GM23338 (cell line): ENCODE data around the gene ABL1. TPM values are rescaled to one million over a fixed set of nuclear protein-coding genes. Genes with fewer than 3 reads are reported as not detected.

Source experiments
- ATAC-seq: fragments of 200-7000 bp; cut with Tn5 transposase; 3 replicates; pipeline ENCODE4 v1.9.1; 2020
- DNase-seq: peaks from one replicate; pipeline ENCODE4 v3.0.0-alpha.2; 2015; ENCODE audit warnings: low spot score
- H2AFZ ChIP-seq: fragments of 200-600 bp; sonication (generic); 2 replicates; pipeline ENCODE4 v1.8.0; 2016; ENCODE audit warnings: antibody characterized with exemption, mild to moderate bottlenecking, moderate library complexity
- H3F3A ChIP-seq: fragments of 200-600 bp; sonication (generic); replicated peaks from 2 replicates; pipeline ENCODE4 v1.8.0; 2017; ENCODE audit warnings: antibody characterized with exemption, mixed run types, low read depth
- H3K27ac ChIP-seq: fragments of 200-600 bp; sonication (generic); 2 replicates; pipeline ENCODE4 v1.6.1; 2016; ENCODE audit warnings: low read depth
- H3K27me3 ChIP-seq: fragments of 200-600 bp; sonication (generic); 2 replicates; pipeline ENCODE4 v1.8.0; 2016; ENCODE audit warnings: mild to moderate bottlenecking, mixed run types, moderate library complexity; ENCODE audit not compliant: insufficient read depth
- H3K36me3 ChIP-seq: fragments of 200-600 bp; sonication (generic); 2 replicates; pipeline ENCODE4 v1.8.0; 2016; ENCODE audit warnings: mild to moderate bottlenecking; ENCODE audit not compliant: insufficient read depth
- H3K4me1 ChIP-seq: fragments of 200-600 bp; sonication (generic); 2 replicates; pipeline ENCODE4 v1.8.0; 2016; ENCODE audit warnings: mild to moderate bottlenecking, moderate library complexity; ENCODE audit not compliant: insufficient read depth
- H3K4me2 ChIP-seq: fragments of 200-600 bp; sonication (generic); 2 replicates; pipeline ENCODE4 v1.7.1; 2017; ENCODE audit warnings: mixed run types
- H3K4me3 ChIP-seq: fragments of 200-600 bp; sonication (generic); 2 replicates; pipeline ENCODE4 v1.6.1; 2016; ENCODE audit warnings: mixed run types
- H3K79me2 ChIP-seq: fragments of 200-600 bp; sonication (generic); replicated peaks from 2 replicates; pipeline ENCODE4 v1.8.0; 2017; ENCODE audit warnings: mild to moderate bottlenecking; ENCODE audit not compliant: insufficient read depth
- H3K9me2 ChIP-seq: fragments of 200-600 bp; sonication (generic); 2 replicates; pipeline ENCODE4 v1.8.0; 2017; ENCODE audit not compliant: insufficient read depth
- H4K20me1 ChIP-seq: fragments of 200-600 bp; sonication (generic); replicated peaks from 2 replicates; pipeline ENCODE4 v1.8.0; 2017; ENCODE audit warnings: mild to moderate bottlenecking; ENCODE audit not compliant: insufficient read depth
- H3K27ac Mint-ChIP-seq: 2 replicates; pipeline ENCODE4 v1.8.0; 2020; ENCODE audit warnings: inconsistent platforms, mild to moderate bottlenecking, moderate library complexity, mixed read lengths
- H3K27me3 Mint-ChIP-seq: 3 replicates; pipeline ENCODE4 v1.8.0; 2022; ENCODE audit warnings: low read depth, mild to moderate bottlenecking, moderate library complexity, mixed read lengths, inconsistent platforms; ENCODE audit not compliant: insufficient read depth, poor library complexity
- H3K36me3 Mint-ChIP-seq: 3 replicates; pipeline ENCODE4 v1.8.0; 2021; ENCODE audit warnings: low read depth, mild to moderate bottlenecking, inconsistent platforms, moderate library complexity, mixed read lengths
- H3K4me1 Mint-ChIP-seq: 3 replicates; pipeline ENCODE4 v1.8.0; 2020; ENCODE audit warnings: mild to moderate bottlenecking, inconsistent platforms, mixed read lengths
- H3K4me3 Mint-ChIP-seq: 3 replicates; pipeline ENCODE4 v1.8.0; 2021; ENCODE audit warnings: moderate library complexity, mild to moderate bottlenecking, inconsistent platforms, mixed read lengths
- H3K9me3 Mint-ChIP-seq: 3 replicates; pipeline ENCODE4 v1.8.0; 2020; ENCODE audit warnings: moderate library complexity, mild to moderate bottlenecking, inconsistent platforms, mixed read lengths
- CREB1 ChIP-seq: fragments of 250-450 bp; sonication (Bioruptor Pico); IDR thresholded peaks from 2 replicates; pipeline ENCODE4 v1.5.0; 2020; ENCODE audit warnings: low read depth, mild to moderate bottlenecking, moderate library complexity
- JUNB ChIP-seq: IDR thresholded peaks from one replicate; pipeline ENCODE4 v1.6.1; 2016; ENCODE audit warnings: antibody characterized with exemption; ENCODE audit not compliant: unreplicated experiment
- STAT1 ChIP-seq: IDR thresholded peaks from one replicate; pipeline ENCODE4 v1.6.1; 2016; ENCODE audit warnings: antibody characterized with exemption; ENCODE audit not compliant: unreplicated experiment
- ZNF114 ChIP-seq: fragments of 250-450 bp; sonication (Bioruptor Pico); IDR thresholded peaks from 2 replicates; pipeline ENCODE4 v1.5.0; 2020; ENCODE audit warnings: mild to moderate bottlenecking, moderate library complexity
- polyA plus RNA-seq: library from polyadenylated mRNA; unstranded; fragments of >200 nt; fragmentation: Nextera tagmentation; extraction: Ambion mirVana; gene quantifications from 2 replicates; pipeline ENCODE4 v1.2.1, GENCODE V29; 2016
- total RNA-seq: library from RNA; depleted of rRNA; stranded (reverse); fragments of >200 nt; shearing (Covaris generic); gene quantifications from 2 replicates; pipeline ENCODE4 v1.2.3, GENCODE V29; 2014
- TF ChIP-seq, protein P1 (sequence below): fragments of 250-450 bp; sonication (Bioruptor Pico); IDR thresholded peaks from 2 replicates; pipeline ENCODE4 v1.5.0; 2020; ENCODE audit warnings: mild to moderate bottlenecking, moderate library complexity
- TF ChIP-seq, protein P2 (sequence below), 2 experiments: fragments of 200-600 bp in 1 of 2; sonication (generic) in 1 of 2; conservative IDR thresholded peaks; 2 replicates each; pipeline versions ENCODE4 v1.5.1 to v1.6.1; 2016 to 2017; ENCODE audit warnings: antibody characterized with exemption in 2 of 2, low read depth in 2 of 2, mild to moderate bottlenecking in 2 of 2, moderate library complexity in 1 of 2

The ABL1 gene
- total and polyA plus RNA-seq, 2 experiments from 2014 or later = 20.7 to 85.1 TPM

DNA sequence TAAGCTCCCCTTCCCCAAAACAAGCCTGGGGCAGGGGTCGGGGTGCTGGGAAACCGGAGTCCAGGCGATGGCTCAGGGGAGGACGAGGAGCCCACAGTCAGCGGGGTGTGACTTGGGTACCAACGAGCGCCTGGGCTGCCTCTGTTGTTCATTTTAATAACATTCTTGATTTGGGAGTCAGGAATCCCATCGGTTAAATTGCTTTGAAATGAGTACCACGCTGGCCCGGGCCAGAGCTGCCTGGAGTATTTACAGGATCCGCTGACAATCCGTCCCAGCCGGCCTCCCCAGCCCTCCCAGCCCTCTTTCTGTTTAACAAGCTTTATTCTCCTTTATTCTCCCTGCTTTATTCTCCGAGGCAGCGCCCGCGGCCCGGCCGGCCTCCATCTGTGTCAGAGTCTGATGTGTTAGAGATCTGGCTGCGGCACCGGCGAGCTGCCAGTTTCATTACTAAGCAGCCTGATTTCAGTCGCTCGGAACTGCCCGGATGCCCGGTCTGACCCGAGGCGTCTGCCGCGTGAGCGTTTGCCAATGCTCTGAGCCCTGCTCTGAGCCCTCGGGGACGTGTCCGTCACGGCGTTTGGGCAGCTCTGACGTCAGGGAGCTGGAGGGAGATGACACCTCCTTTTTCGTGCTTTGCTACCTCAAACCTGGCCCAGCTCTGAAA, 78.0 kb downstream of the ABL1 start:
- no peaks in the 10 kb centered on the region for H3K27me3 ChIP-seq
- TF ChIP-seq, protein P1, sequence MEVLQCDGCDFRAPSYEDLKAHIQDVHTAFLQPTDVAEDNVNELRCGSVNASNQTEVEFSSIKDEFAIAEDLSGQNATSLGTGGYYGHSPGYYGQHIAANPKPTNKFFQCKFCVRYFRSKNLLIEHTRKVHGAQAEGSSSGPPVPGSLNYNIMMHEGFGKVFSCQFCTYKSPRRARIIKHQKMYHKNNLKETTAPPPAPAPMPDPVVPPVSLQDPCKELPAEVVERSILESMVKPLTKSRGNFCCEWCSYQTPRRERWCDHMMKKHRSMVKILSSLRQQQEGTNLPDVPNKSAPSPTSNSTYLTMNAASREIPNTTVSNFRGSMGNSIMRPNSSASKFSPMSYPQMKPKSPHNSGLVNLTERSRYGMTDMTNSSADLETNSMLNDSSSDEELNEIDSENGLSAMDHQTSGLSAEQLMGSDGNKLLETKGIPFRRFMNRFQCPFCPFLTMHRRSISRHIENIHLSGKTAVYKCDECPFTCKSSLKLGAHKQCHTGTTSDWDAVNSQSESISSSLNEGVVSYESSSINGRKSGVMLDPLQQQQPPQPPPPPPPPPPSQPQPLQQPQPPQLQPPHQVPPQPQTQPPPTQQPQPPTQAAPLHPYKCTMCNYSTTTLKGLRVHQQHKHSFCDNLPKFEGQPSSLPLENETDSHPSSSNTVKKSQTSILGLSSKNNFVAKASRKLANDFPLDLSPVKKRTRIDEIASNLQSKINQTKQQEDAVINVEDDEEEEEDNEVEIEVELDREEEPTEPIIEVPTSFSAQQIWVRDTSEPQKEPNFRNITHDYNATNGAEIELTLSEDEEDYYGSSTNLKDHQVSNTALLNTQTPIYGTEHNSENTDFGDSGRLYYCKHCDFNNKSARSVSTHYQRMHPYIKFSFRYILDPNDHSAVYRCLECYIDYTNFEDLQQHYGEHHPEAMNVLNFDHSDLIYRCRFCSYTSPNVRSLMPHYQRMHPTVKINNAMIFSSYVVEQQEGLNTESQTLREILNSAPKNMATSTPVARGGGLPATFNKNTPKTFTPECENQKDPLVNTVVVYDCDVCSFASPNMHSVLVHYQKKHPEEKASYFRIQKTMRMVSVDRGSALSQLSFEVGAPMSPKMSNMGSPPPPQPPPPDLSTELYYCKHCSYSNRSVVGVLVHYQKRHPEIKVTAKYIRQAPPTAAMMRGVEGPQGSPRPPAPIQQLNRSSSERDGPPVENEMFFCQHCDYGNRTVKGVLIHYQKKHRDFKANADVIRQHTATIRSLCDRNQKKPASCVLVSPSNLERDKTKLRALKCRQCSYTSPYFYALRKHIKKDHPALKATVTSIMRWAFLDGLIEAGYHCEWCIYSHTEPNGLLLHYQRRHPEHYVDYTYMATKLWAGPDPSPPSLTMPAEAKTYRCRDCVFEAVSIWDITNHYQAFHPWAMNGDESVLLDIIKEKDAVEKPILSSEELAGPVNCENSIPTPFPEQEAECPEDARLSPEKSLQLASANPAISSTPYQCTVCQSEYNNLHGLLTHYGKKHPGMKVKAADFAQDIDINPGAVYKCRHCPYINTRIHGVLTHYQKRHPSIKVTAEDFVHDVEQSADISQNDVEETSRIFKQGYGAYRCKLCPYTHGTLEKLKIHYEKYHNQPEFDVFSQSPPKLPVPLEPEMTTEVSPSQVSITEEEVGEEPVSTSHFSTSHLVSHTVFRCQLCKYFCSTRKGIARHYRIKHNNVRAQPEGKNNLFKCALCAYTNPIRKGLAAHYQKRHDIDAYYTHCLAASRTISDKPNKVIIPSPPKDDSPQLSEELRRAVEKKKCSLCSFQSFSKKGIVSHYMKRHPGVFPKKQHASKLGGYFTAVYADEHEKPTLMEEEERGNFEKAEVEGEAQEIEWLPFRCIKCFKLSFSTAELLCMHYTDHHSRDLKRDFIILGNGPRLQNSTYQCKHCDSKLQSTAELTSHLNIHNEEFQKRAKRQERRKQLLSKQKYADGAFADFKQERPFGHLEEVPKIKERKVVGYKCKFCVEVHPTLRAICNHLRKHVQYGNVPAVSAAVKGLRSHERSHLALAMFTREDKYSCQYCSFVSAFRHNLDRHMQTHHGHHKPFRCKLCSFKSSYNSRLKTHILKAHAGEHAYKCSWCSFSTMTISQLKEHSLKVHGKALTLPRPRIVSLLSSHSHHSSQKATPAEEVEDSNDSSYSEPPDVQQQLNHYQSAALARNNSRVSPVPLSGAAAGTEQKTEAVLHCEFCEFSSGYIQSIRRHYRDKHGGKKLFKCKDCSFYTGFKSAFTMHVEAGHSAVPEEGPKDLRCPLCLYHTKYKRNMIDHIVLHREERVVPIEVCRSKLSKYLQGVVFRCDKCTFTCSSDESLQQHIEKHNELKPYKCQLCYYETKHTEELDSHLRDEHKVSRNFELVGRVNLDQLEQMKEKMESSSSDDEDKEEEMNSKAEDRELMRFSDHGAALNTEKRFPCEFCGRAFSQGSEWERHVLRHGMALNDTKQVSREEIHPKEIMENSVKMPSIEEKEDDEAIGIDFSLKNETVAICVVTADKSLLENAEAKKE = no peak
- TF ChIP-seq JUNB = no peak
- no peak overlapping the region for H3K4me3 ChIP-seq
- Mint-ChIP-seq H3K4me1 (peaks cover 15% of the 10 kb centered on the region), H3K4me3 (no peak overlapping the region; the same call in 2 of the 3 replicates), H3K36me3 (no peaks in the 10 kb centered on the region), H3K27me3 (peaks cover 10% of the 10 kb centered on the region), H3K27ac (no peak overlapping the region), H3K9me3 (no peaks in the 10 kb centered on the region)
- no peaks in the 10 kb centered on the region for H4K20me1 ChIP-seq
- no peaks in the 10 kb centered on the region for H3K79me2 ChIP-seq
- DNase-seq (no peak), ATAC-seq (peak; percentile 13)
- no peak overlapping the region for H3K27ac ChIP-seq
- H2AFZ ChIP-seq = peak overlapping the region; percentile 72; the same call in 1 of the 2 replicates
- no peaks in the 10 kb centered on the region for H3K36me3 ChIP-seq
- no peak overlapping the region for H3K4me2 ChIP-seq
- no peaks in the 10 kb centered on the region for H3F3A ChIP-seq
- H3K9me2 ChIP-seq = no peaks in the 10 kb centered on the region
- no peaks in the 10 kb centered on the region for H3K4me1 ChIP-seq

DNA sequence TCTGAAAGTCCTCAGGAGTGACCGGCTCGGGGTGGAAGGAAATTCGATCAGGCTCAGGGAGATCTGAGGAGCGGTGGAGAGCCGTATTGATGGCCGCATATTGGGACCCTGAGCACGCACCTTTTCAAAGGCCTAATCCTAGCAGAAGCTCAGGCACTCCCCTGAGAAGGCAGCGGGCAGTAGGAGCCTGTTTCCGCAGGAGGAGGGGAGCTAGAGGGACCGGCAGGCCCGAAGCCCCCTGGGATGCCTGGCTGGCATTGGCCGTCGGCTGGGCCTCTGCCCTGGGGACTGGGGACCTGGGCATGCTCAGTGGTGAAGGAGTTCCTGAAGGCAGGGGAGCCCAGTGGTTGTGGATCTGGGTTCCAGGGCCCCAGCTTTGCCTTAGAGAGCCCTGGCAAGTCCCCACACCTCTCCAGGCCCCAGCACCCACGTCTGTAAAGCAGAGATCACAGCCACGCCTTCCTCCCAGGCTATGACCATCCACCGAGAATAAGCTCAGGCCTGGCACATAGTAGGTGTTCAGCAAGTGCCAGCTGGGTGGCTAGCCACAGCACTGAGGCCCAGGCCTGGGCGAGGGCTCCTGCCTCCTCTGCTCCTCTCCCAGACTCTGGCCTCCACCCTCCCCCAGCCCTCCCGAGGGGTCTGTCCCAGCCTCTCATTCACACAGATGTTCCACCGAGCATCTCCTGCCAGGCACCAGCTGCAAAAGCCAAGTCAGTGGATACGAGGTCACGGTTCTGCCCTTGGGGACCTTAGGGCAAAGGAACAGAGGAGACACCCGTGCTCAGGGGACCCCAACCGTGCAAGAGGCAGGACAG, 78.8 kb downstream of the ABL1 start:
- Histone ChIP-seq H3K4me3 (no peak overlapping the region), H2AFZ (peak overlapping the region; percentile 72; the same call in 1 of the 2 replicates), H4K20me1 (no peaks in the 10 kb centered on the region), H3K4me2 (no peak overlapping the region), H3K79me2 (no peaks in the 10 kb centered on the region), H3K9me2 (no peaks in the 10 kb centered on the region), H3K4me1 (no peaks in the 10 kb centered on the region), H3K27me3 (no peaks in the 10 kb centered on the region), H3F3A (no peaks in the 10 kb centered on the region), H3K36me3 (no peaks in the 10 kb centered on the region), H3K27ac (no peak overlapping the region)
- peaks cover 11% of the 10 kb centered on the region for H3K27me3 Mint-ChIP-seq
- DNase-seq (no peak), ATAC-seq (peak; percentile 33)
- no peaks in the 10 kb centered on the region for H3K9me3 Mint-ChIP-seq
- TF ChIP-seq STAT1 (no peak), ZNF114 (CRISPR knock-in tag) (no peak), CREB1 (CRISPR knock-in tag) (no peak)
- TF ChIP-seq, protein P2, sequence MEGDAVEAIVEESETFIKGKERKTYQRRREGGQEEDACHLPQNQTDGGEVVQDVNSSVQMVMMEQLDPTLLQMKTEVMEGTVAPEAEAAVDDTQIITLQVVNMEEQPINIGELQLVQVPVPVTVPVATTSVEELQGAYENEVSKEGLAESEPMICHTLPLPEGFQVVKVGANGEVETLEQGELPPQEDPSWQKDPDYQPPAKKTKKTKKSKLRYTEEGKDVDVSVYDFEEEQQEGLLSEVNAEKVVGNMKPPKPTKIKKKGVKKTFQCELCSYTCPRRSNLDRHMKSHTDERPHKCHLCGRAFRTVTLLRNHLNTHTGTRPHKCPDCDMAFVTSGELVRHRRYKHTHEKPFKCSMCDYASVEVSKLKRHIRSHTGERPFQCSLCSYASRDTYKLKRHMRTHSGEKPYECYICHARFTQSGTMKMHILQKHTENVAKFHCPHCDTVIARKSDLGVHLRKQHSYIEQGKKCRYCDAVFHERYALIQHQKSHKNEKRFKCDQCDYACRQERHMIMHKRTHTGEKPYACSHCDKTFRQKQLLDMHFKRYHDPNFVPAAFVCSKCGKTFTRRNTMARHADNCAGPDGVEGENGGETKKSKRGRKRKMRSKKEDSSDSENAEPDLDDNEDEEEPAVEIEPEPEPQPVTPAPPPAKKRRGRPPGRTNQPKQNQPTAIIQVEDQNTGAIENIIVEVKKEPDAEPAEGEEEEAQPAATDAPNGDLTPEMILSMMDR (conservative IDR thresholded peaks at IDR 0.05; ENCODE audit: low read depth in 2 of 2) = no peak
- no peak overlapping the region for H3K27ac Mint-ChIP-seq
- H3K36me3 Mint-ChIP-seq = no peaks in the 10 kb centered on the region
- peaks cover 14% of the 10 kb centered on the region for H3K4me1 Mint-ChIP-seq
- no peak overlapping the region; the same call in 2 of the 3 replicates for H3K4me3 Mint-ChIP-seq
